GM10266 (cell line): Measurements from ENCODE around the gene KLK1.
"Not testable (repeated sequence)": the region's sequence is repeated elsewhere in the genome, so short reads cannot be mapped to it uniquely, and the experiment has no call there.

Source experiments
- DNase-seq: peaks from one replicate; pipeline ENCODE4 v3.0.0; 2012; ENCODE audit errors: extremely low spot score
- CTCF ChIP-seq: IDR thresholded peaks from 2 replicates; pipeline ENCODE4 v1.5.1; 2012; ENCODE audit warnings: mild to moderate bottlenecking, low read depth; ENCODE audit not compliant: control insufficient read depth, insufficient read depth; ENCODE audit errors: missing control alignments

KLK1 gene

DNA sequence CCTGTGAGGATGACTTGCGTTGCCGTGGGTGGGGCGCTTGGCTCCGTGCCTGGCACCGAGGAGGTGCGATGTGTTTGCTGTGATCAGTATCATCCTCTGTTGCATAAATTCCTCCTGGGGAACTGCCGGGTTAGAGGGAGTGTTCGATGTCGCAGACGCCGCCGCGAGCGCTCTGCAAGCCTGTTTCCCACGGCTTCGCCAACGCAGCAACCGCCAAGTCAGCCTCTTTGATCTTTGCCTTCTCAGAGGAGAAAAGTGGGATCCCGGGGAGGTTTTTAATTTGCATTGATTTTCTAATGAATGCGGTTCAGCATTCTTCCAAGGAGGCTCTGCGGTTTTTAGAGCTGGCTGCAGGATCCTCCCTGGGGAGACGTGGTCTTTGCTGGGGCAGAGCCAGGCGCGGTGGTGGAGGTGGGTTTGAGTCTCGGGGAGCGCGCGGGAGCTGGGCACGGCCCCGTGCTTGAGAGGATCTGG lies 45.7 kb downstream of the KLK1 start:
- no peak for TF ChIP-seq CTCF
- DNase-seq: no peak

GRCh38 chr19:50777261-50777660 lies 46.3 kb downstream of the KLK1 start:
- DNase-seq: no peak
- TF ChIP-seq CTCF: no peak

DNA sequence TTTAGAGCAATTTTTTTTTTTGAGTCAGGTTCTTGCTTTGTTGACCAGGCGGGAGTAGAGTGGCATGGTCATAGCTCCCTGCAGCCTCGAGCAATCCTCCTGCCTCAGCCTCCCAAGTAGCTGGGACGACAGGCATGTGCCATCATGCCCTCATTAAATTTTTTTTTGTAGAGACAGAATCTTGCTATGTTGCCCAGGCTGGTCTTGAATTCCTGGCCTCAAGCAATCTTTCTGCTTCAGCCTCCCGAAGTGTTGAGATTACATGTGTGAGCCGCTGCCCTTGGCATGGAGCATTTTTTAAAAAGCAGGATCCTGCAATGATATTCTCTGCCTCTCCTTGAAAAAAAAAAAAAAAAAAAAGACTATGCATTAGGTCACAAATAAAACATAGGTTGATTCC lies 47.5 kb downstream of the KLK1 start:
- TF ChIP-seq CTCF: no peak
- no peak for DNase-seq

- DNase-seq: not testable (repeated sequence)
Observed at GRCh38 chr19:50773454-50773853, 50.1 kb downstream of the KLK1 start.

DNA sequence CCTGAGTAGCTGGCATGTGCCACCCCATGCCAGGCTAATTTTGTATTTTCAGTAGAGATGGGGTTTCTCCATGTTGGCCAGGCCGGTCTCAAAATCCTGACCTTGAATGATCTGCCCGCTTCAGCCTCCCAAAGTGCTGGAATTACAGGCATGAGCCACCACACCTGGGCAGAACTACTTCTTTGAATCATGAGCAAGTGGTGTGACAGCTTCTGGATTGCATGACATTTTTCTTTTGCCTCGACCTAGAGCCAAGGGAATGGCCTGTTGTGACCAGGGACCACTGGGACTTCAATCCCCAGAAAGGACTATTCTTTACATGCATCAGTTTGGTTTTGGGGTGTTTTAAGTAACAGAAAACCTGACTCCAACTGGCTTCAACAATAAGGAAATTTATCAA lies 50.7 kb downstream of the KLK1 start:
- DNase-seq: not testable (repeated sequence)

DNA sequence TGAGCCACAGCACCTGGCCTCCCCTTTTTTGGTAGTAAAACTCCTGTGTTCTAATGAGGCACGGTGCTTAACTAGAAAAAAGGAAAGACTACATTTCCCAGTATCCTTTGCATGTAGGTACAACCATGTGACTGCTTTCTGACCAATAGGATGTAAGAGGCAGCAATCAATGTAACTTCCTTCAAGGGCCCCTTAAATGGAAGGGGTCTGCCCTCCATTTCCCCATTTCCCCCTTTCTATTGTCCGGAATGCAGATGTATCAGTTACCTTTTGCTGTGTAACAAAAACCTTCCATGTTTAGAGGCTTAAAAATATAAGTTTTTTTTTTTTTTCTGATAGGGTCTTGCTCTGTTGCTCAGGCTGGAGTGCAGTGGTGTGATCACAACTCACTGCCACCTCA lies 51.1 kb downstream of the KLK1 start:
- no peak for DNase-seq
- TF ChIP-seq CTCF: no peak

DNA sequence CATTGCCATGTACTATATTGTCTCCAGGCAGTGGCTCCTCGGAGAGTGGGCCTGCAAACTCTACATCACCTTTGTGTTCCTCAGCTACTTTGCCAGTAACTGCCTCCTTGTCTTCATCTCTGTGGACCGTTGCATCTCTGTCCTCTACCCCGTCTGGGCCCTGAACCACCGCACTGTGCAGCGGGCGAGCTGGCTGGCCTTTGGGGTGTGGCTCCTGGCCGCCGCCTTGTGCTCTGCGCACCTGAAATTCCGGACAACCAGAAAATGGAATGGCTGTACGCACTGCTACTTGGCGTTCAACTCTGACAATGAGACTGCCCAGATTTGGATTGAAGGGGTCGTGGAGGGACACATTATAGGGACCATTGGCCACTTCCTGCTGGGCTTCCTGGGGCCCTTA lies 52.7 kb downstream of the KLK1 start:
- no peak for TF ChIP-seq CTCF
- no peak for DNase-seq

DNA sequence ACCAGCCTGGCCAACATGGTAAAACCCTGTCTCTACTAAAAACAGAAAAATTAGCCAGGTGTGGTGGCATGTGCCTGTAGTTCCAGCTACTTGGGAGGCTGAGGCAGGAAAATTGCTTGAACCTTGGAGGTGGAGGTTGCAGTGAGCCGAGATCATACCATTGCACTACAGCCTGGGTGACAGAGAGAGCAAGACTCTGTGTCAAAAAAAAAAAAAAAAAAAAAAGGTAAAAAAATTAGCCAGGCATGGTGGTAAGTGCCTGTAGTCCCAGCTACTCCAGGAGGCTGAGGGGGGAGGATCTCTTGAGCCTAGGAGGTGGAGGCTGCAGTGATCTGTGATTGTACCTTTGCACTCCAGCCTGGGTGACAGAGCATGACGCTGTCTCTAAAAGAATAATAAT lies 53.4 kb downstream of the KLK1 start, which contains the start of gene GPR32:
Gene GPR32 (plus strand): TSS at position 301 of the 400 bp plus-strand sequence. CDS start 137 bp downstream, outside the sequence.
- DNase-seq: not testable (repeated sequence)
